ENCODE measurements around the gene BID. TPM values are rescaled to one million over a fixed set of nuclear protein-coding genes. Genes with fewer than 3 reads are reported as not detected.
A peak's percentile ranks its signal among the peaks of the same experiment; 100 is the strongest.

The BID gene
- 33.8 and 70.7 TPM in 2 replicates for total RNA-seq (2014; rRNA removed; shearing (Covaris generic))
- 64.6 and 67.6 TPM in 2 replicates for polyA plus RNA-seq (2016; fragmentation: Nextera tagmentation; extraction: Ambion mirVana)

DNA sequence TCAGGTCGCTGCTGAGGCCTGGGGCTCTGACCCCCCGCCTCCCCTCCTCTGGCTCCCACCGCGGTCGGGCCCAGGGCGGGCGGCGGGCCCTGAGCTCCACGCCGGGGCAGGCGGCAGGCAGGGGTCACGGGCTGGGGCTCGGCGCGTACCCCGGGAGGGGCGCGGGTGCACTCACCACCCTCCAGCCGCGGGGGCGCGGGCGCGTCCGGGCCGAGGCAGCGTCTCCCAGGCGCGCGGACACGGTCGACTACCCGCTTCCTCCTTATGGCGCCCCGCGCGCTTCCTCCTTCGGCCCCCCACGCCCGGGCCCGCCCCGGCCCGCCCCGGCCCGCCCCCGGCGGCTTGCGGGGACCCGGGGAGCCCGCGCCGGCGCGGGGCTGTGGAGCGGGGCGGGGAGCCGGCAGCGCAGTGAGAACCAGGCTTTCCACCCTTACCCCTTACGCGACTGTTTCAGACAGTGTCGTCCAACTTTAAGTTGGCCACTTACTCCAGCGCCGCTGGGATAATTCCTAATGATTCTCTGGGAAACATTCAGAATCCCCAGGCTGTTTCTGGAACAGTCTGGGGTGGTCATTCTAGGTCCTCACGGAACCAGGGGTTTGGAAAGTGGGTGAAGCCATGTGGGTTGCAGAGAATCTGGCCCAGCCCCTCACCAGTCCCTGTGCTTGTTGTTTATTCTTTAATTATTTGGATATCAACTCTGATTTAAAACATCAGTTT, at the start of gene BID:
Gene BID (minus strand): TSS at position 264 of the 720 bp plus-strand sequence. CDS start 24,353 bp downstream, outside the sequence.
- Histone ChIP-seq H3K9ac (peak within 1 kb of the TSS; percentile 81), H3K27me3 (replicated peaks; ENCODE audit: insufficient read depth) (no peaks in the 10 kb centered on the region), H3K4me2 (ENCODE audit: unreplicated experiment) (peak within 1 kb of the TSS; percentile 99), H3K27ac (no peak within 1 kb of the TSS), H4K20me1 (ENCODE audit: insufficient read depth) (no peaks in the 10 kb centered on the region), H3K79me2 (ENCODE audit: insufficient read depth) (peaks cover 12% of the 10 kb centered on the region), H3K36me3 (ENCODE audit: low read depth) (no peaks in the 10 kb centered on the region), H2AFZ (peak within 1 kb of the TSS; percentile 80), H3F3A (ENCODE audit: insufficient read depth) (no peaks in the 10 kb centered on the region), H3K9me3 (ENCODE audit: low read depth) (no peaks in the 10 kb centered on the region), H3K4me3 (peak within 1 kb of the TSS; percentile 84), H3K9me2 (ENCODE audit: insufficient read depth) (no peaks in the 10 kb centered on the region), H3K4me1 (ENCODE audit: insufficient read depth) (peaks cover 11% of the 10 kb centered on the region)
- no peak for TF ChIP-seq EZH2 (IDR thresholded peaks at IDR 0.05; ENCODE audit: insufficient read depth, poor library complexity, severe bottlenecking)
- TF ChIP-seq EZH2phosphoT487 (IDR thresholded peaks at IDR 0.05; ENCODE audit: insufficient read depth, low read depth) = no peak
- WGBS, 2 experiments (ENCODE audit: low coverage in 1 of 2, low lambda C conversion rate in 2 of 2, missing lambda C conversion rate in 2 of 2) = 0 to 1% methylated on average over 16 to 50 of the region's 64 CpGs
- DNase-seq = peak; percentile 71
- in situ Hi-C loops (cut with MboI) = no loop called here

DNA sequence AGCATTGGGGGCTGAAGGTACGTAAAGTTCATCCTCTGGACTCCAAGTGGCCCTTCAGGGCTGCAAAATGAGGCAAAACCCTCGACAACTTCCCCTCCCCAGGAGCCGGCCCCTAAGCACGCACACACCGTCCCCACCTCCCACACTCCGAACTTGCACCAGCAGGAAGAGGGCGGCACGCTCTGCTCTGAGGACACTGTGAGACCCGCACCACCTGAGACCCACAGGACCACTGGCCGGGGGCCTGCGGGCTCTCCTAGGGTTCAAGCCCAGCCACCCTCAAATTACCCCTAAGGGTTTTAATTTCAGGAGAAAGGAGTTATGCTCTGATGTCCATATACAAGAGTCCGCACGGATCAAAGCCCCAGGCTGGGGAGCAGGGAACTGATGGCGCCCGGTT, 49.7 kb upstream of the BID start:
- TF ChIP-seq EZH2 (IDR thresholded peaks at IDR 0.05; ENCODE audit: insufficient read depth, poor library complexity, severe bottlenecking) = no peak
- no peak for TF ChIP-seq EZH2phosphoT487 (IDR thresholded peaks at IDR 0.05; ENCODE audit: insufficient read depth, low read depth)
- DNase-seq = no peak
- H3K4me2 ChIP-seq (ENCODE audit: unreplicated experiment) = no peak overlapping the region
- H3K4me3 ChIP-seq = no peak overlapping the region
- no peaks in the 10 kb centered on the region for H3F3A ChIP-seq (ENCODE audit: insufficient read depth)
- no peak overlapping the region for H3K27ac ChIP-seq
- in situ Hi-C loops (cut with MboI) = no loop called here
- H3K79me2 ChIP-seq (ENCODE audit: insufficient read depth) = no peaks in the 10 kb centered on the region
- 91 to 92% methylated on average over 12 to 15 of the region's 15 CpGs for WGBS, 2 experiments (ENCODE audit: low coverage in 1 of 2, low lambda C conversion rate in 2 of 2, missing lambda C conversion rate in 2 of 2)
- H3K27me3 ChIP-seq (replicated peaks; ENCODE audit: insufficient read depth) = no peaks in the 10 kb centered on the region
- no peaks in the 10 kb centered on the region for H3K9me3 ChIP-seq (ENCODE audit: low read depth)
- no peak overlapping the region for H2AFZ ChIP-seq
- H3K4me1 ChIP-seq (ENCODE audit: insufficient read depth) = no peaks in the 10 kb centered on the region
- no peaks in the 10 kb centered on the region for H4K20me1 ChIP-seq (ENCODE audit: insufficient read depth)
- H3K9ac ChIP-seq = no peak overlapping the region
- H3K36me3 ChIP-seq (ENCODE audit: low read depth) = no peaks in the 10 kb centered on the region; the same call in 1 of the 2 replicates
- no peaks in the 10 kb centered on the region for H3K9me2 ChIP-seq (ENCODE audit: insufficient read depth)

DNA sequence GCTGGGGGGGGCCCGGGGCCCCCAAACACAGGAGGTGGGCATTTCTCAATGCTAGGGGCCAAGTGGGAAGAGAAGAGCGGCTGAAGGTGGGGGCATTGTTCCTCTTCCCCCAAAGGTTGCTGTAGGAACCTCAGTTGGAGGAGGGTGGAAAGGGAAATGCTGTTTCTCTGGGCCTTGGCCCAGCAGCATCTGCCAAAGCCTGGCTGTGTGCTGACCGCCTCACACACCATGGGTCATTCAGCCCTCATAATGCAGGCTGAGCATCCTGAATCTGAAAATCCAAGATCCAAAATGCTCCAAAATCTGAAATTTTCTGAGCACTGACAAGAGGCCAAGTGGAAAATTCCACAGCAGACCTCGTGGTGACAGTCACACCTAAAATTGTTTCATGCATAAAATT, 49.0 kb upstream of the BID start:
- H3K27me3 ChIP-seq (replicated peaks; ENCODE audit: insufficient read depth) = no peaks in the 10 kb centered on the region
- in situ Hi-C loops (cut with MboI) = no loop called here
- H3K27ac ChIP-seq = no peak overlapping the region
- no peaks in the 10 kb centered on the region for H3K4me1 ChIP-seq (ENCODE audit: insufficient read depth)
- H3K36me3 ChIP-seq (ENCODE audit: low read depth) = no peaks in the 10 kb centered on the region; the same call in 1 of the 2 replicates
- H4K20me1 ChIP-seq (ENCODE audit: insufficient read depth) = no peaks in the 10 kb centered on the region
- TF ChIP-seq EZH2 (IDR thresholded peaks at IDR 0.05; ENCODE audit: insufficient read depth, poor library complexity, severe bottlenecking) = no peak
- no peak for TF ChIP-seq EZH2phosphoT487 (IDR thresholded peaks at IDR 0.05; ENCODE audit: insufficient read depth, low read depth)
- H3K9ac ChIP-seq = no peak overlapping the region
- no peaks in the 10 kb centered on the region for H3K9me2 ChIP-seq (ENCODE audit: insufficient read depth)
- no peaks in the 10 kb centered on the region for H3K79me2 ChIP-seq (ENCODE audit: insufficient read depth)
- no peak for DNase-seq
- H3K9me3 ChIP-seq (ENCODE audit: low read depth) = no peaks in the 10 kb centered on the region
- no peaks in the 10 kb centered on the region for H3F3A ChIP-seq (ENCODE audit: insufficient read depth)
- 86 to 90% methylated on average over 4 of the region's 4 CpGs for WGBS, 2 experiments (ENCODE audit: low coverage in 1 of 2, low lambda C conversion rate in 2 of 2, missing lambda C conversion rate in 2 of 2)
- H2AFZ ChIP-seq = no peak overlapping the region
- H3K4me3 ChIP-seq = no peak overlapping the region
- no peak overlapping the region for H3K4me2 ChIP-seq (ENCODE audit: unreplicated experiment)

GRCh38 chr22:17822087-17822486, 47.8 kb upstream of the BID start:
- TF ChIP-seq EZH2 (IDR thresholded peaks at IDR 0.05; ENCODE audit: insufficient read depth, poor library complexity, severe bottlenecking) = no peak
- no peak for TF ChIP-seq EZH2phosphoT487 (IDR thresholded peaks at IDR 0.05; ENCODE audit: insufficient read depth, low read depth)
- 95% methylated on average over 10 to 13 of the region's 13 CpGs for WGBS, 2 experiments (ENCODE audit: low coverage in 1 of 2, low lambda C conversion rate in 2 of 2, missing lambda C conversion rate in 2 of 2)
- Histone ChIP-seq H3K9me3 (ENCODE audit: low read depth) (no peaks in the 10 kb centered on the region), H3K4me3 (no peak overlapping the region), H2AFZ (no peak overlapping the region), H3K4me1 (ENCODE audit: insufficient read depth) (no peaks in the 10 kb centered on the region), H3K27me3 (replicated peaks; ENCODE audit: insufficient read depth) (no peaks in the 10 kb centered on the region), H3K9ac (no peak overlapping the region), H4K20me1 (ENCODE audit: insufficient read depth) (no peaks in the 10 kb centered on the region), H3K27ac (no peak overlapping the region), H3F3A (ENCODE audit: insufficient read depth) (no peaks in the 10 kb centered on the region), H3K79me2 (ENCODE audit: insufficient read depth) (no peaks in the 10 kb centered on the region), H3K36me3 (ENCODE audit: low read depth) (no peaks in the 10 kb centered on the region), H3K4me2 (ENCODE audit: unreplicated experiment) (no peak overlapping the region), H3K9me2 (ENCODE audit: insufficient read depth) (no peaks in the 10 kb centered on the region)
- in situ Hi-C loops (cut with MboI) = no loop called here
- DNase-seq = no peak
